HG03342 (cell line): Measurements from ENCODE around the gene MTMR8.

Source experiments
- ATAC-seq: cut with Tn5 transposase; IDR thresholded peaks from one replicate; pipeline ENCODE4 v1.9.1; 2021; ENCODE audit warnings: mild to moderate bottlenecking, moderate library complexity; ENCODE audit not compliant: unreplicated experiment

MTMR8 gene

GRCh38 chrX:64321507-64321906 lies 73.7 kb downstream of the MTMR8 start:
- no peak for ATAC-seq

- ATAC-seq, result no peak
Observed at GRCh38 chrX:64313624-64314023, 81.6 kb downstream of the MTMR8 start.

GRCh38 chrX:64306712-64307111 lies 88.5 kb downstream of the MTMR8 start:
- no peak for ATAC-seq

GRCh38 chrX:64291123-64291522 lies 104.1 kb downstream of the MTMR8 start:
- ATAC-seq, result no peak

- no peak for ATAC-seq
Observed at GRCh38 chrX:64265265-64265664, 130.0 kb downstream of the MTMR8 start.

- no peak for ATAC-seq
Observed at GRCh38 chrX:64230123-64230970, 164.9 kb downstream of the MTMR8 start, which contains the start of gene ASB12. TSS of gene ASB12 (minus strand) at chrX:64230607. CDS start at chrX:64225650, 4,957 bp downstream.

- no peak for ATAC-seq
Observed at GRCh38 chrX:64229154-64229553, 166.1 kb downstream of the MTMR8 start.
